Activated CD8-positive, alpha-beta memory T cell treated with anti-CD3 and anti-CD28 coated beads for 36 hours (primary cell): Measurements from ENCODE around the gene TEX26. TPM values are rescaled to one million over a fixed set of nuclear protein-coding genes. Genes with fewer than 3 reads are reported as not detected.
"Not testable (repeated sequence)": the region's sequence is repeated elsewhere in the genome, so short reads cannot be mapped to it uniquely, and the experiment has no call there.

ENCODE experiments used
- CTCF ChIA-PET: fragments of 350-600 bp; sonication (Branson Sonifier 250); formaldehyde crosslinking; loops from one replicate; lab custom pipeline; 2021; ENCODE audit warnings: antibody characterized with exemption; lab: Charles Lee
- POLR2A ChIA-PET: fragments of 350-600 bp; sonication (Branson Sonifier 250); formaldehyde crosslinking; loops from one replicate; lab custom pipeline; 2021; ENCODE audit warnings: antibody characterized with exemption; lab: Charles Lee
- total RNA-seq, 2 experiments: library from RNA; stranded (reverse); gene quantifications; one replicate each; pipeline ENCODE4 v1.2.3, GENCODE V29; 2021

Gene TEX26
- total RNA-seq, 2 experiments from 2014 or later: not detected

DNA sequence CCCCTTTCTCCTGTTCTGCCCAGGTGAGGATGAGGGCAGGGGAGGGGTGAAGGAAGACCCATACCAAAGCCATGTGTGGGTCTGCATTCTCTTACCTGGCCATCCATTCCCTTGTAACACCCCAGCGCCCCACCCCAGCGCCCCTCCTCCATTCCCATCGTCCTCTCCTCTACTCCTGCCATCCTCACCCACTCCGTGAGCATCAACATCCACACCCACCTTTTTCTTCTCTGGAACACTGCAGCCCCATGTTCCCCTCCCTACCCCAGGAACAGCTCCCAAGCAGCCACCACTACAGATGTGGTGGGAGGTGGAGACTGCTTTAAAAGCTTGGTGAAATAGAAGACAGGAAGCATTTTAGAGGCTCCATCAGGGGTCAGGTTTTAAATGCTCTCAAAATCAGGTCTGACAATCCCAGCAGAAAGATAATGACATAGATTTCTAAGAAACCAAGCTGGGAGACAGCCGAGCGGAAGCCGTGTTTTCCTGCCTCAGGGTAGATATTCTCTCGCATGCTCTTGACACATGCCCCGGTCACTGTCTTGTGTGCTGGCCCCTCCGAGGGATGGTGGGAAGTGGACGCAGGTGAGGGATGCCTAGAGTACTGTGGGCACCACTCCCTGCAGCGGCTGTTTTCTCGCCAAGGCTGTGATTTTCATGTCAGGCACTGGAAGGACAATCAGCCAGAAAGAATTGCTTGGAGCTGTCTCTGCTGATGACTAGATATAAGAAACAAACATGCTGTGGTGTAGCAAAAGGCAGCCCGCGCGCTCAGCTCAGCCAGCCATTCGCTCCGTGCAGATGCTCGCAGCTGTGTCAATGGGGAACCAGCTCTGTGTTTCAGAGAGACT is 16.5 kb upstream of the TEX26 start:
- ChIA-PET CTCF (no interaction called here), POLR2A (interaction anchor here (1.1 kb wide), 1 partner anchor 17 kb away, joined by 3 read pairs; no protein-coding TSS in a partner anchor)

DNA sequence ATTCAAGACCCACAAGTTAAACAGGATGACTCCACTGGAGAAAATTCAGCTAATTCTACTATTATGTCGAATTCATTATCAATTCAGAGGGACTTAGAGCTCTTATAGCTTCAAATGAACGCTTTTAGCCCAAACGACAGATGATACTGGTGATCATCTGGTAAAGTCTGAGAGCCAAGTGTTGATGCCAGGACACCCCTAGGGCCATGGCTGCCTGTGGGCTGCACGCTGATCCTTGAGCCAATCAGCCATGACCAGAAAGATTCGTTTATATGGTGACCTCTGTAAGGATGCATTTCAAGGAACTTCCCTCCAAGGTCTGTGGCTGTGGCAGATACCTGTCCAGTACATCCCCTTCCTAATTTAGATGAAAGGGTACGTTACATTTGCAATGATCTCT is 15.5 kb upstream of the TEX26 start:
- ChIA-PET POLR2A (no interaction called here), CTCF (no interaction called here)

DNA sequence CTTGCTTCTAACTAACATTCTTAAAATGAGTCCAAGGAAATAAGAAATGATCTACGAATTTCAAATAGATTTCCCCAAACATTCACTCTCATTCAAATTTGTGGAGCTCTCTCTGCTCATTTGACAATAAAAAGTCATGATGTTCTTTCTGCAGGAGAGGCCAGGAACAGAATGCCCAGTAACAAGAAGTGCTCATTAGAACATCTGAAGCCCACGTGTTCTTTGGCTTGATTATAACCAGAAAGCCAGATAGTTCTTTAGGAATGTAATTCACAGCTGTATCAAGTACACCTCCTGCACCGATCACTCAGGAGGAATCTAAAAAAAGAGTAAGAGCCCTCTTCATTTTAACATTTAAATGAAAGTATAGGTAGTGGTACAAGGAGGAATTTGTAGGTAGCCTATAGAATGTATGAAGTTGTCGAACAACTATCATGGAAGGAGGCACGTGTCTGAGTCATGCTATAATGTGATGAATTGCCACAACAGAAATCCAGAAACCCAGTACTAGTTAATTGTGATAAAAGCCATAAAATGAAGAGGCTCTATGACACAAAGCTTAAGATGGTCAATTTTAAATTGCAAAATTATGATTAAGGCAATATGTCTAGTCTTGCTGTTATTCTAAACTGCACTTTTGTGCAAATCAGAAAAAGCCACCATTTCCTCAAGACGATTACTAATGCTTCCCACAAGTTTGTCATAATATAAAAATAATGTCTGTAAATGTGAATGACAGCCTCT is 13.6 kb upstream of the TEX26 start:
- POLR2A ChIA-PET: no interaction called here
- CTCF ChIA-PET: no interaction called here

DNA sequence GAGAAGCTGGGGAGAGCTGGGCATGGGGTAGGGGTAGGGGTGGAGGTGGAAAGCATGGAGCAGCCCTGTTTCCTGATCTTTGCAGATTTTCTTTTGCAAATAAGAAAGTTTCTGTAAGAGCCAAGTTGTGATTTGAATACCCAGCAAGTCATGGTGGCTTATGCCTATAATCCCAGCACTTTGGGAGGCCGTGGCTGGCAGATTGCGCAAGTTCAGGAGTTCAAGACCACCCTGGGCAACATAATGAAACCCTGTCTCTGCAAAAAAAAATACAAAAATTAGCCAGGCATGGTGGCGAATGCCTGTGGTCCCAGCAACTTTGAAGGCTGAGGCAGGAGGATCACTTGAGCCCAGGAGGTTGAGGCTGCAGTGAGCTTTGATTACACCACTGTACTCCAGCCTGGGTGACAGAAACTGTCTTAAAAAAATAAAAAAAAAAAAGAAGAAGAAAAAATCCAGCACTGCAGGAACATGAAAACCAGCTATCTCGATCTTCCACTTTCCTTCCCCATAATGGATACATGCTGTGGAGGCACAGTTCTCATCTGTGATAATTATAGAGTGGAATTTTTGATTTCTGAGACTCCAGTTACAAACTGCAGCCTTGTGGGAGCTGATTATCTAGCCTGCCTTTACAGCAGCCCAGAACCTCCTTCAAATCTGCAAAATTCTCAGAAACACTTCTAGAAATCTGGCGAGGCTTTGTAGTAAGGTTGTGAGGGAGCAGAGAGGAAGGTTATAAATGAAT is 12.1 kb upstream of the TEX26 start:
- POLR2A ChIA-PET: interaction anchor here (0.6 kb wide), 1 partner anchor 317 kb away, joined by 10 read pairs; no protein-coding TSS in a partner anchor

DNA sequence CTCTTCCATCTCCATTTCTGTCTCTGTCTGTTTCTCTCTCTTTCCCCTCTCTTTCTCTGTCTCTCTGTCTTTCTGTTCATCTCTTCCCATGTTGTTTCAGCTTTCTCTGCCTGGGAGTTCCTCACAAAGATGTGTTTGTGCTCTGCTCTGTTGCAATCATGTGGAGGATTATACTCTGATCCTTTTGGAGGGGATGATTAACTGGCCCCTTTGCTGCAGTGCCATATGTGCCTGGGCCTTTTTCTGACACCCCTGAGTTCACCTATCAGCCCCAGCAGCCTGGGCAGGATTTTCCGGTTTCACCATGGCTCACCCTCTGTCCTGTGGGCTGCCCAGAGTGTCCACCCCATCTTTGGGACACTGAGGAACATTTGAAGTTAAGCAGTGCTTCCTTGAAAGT is 9.0 kb upstream of the TEX26 start:
- CTCF ChIA-PET: no interaction called here
- POLR2A ChIA-PET: no interaction called here

More for the DNA sequence above, 12.1 kb upstream of the TEX26 start:
- CTCF ChIA-PET: interaction anchor here (0.6 kb wide), 1 partner anchor 58 kb away, joined by 7 read pairs; no protein-coding TSS in a partner anchor

DNA sequence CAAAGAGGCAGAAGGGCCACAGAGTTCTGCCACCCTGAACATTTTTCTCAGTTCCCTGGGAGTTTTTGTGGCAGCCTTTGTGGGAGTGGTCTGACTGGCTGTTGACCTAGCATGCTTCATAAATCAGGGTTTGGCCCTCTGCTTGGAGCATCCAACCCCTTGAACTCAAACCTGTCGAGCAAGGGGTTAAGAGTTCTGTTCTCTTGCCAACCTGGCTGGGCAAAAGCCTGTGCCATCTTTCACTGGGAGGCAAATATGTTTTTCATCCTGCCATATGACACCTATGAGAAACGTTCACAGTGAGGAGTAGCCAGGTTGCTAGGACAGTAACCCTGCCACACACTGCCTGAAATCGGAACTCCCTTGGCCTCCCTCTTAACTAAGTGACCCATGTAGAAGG is 7.7 kb upstream of the TEX26 start:
- POLR2A ChIA-PET: no interaction called here
- CTCF ChIA-PET: no interaction called here

DNA sequence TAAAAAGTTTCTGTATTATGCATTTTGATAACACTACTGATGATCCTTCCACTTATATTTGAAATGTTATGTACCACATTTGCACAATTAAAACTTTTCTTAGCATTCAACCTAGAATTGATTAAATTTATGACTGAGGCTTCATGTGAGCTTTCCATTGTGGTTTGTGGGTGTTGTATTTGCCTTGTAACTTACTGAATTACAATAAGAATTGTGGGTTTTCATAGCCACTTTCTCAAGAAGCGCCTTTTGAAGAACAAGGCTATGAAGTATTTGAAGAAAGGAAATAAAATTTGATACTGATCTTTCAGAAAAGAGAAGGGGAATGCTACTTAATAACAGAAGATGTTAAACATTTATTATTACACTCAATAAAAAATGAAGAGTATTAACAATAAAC is 7.0 kb upstream of the TEX26 start:
- CTCF ChIA-PET: no interaction called here
- POLR2A ChIA-PET: no interaction called here

DNA sequence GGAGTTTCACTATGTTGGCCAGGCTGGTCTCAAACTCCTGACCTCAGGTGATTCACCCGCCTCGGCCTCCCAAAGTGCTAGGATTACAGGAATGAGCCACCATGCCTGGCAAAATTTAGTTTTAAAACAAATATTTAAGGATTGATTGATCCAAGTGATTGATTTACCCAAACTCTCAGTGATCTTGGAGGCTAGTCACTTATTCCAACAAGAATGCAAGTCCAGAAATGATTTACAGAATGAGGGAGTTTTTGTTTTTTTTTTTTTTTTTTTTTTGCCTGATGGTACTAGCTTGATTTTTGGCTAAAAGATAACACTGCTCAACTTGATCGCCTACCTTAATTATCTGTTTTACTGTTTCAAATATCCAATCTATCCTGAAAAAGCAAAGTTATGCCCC is 5.7 kb upstream of the TEX26 start:
- POLR2A ChIA-PET: no interaction called here
- CTCF ChIA-PET: no interaction called here

DNA sequence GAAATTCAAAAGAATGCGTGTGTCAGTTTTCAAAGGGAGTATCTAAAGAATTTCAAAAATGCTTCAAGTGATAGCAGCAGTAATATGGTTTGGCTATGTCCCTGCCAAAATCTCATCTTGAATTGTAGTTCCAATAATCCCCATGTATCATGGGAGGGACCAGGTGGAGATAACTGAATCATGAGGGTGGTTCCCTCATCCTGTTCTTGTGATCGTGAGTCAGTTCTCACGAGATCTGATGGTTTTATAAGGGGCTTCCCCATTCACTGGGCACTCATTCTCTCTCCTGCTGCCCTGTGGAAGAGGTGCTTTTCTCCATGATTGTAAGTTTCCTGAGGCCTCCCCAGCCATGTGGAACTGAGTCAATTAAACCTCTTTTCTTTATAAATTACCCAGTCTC is 5.3 kb upstream of the TEX26 start:
- CTCF ChIA-PET, POLR2A ChIA-PET: not testable (repeated sequence)

DNA sequence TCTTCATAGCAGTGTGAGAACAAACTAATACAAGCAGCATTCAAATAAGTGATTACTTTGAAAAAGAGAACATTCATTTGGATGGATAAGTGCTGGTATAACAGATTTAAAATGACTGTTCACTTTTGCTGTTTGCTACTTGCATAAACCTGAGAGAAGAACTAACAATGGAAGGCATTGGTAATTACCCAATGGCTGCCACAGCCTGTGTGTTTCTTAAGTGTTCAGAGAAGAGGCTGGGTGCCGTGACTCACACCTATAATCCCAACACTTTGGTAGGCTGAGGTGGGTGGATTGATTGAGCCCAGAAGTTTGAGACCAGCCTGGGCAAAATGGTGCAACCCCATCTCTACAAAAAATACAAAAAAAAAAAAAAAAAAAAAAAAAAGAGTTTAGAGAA is 4.9 kb upstream of the TEX26 start:
- POLR2A ChIA-PET: no interaction called here
- CTCF ChIA-PET: no interaction called here

DNA sequence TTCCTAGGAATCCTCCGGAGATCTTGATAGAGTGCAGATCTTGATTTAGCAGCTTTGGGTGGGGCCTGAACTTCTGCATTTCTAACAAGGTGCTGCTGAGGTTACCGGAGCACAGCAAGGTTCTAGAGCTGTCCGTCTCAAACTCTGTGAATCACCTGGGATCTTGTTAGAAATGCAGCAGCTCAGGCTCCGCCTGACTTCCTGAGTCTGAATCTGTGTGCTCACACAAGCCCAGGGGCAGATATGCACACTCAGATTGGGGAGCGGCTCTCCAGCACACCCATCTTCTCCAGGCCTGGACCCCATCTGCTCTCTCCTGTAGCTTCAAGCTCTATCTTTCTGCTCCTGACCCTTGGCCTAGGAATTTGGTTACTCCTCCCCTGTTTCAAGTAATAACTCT is 3.5 kb upstream of the TEX26 start:
- ChIA-PET CTCF (no interaction called here), POLR2A (no interaction called here)

DNA sequence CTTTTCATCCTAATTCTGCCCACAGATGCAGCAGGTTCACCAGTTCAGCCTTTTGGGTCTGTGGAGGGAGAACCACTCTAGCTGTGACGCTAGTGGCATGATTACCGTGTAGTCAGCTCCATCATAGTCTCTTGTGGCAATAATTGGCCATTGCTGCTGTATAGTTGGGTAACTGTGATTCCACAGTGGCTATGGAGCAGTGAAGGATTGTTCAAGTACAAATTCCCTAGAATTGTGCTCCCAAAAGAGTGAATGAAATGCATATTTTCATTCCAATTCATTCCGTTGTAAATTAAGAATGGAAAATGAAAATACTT is 856 bp downstream of the TEX26 start:
- ChIA-PET POLR2A (no interaction called here), CTCF (no interaction called here)

DNA sequence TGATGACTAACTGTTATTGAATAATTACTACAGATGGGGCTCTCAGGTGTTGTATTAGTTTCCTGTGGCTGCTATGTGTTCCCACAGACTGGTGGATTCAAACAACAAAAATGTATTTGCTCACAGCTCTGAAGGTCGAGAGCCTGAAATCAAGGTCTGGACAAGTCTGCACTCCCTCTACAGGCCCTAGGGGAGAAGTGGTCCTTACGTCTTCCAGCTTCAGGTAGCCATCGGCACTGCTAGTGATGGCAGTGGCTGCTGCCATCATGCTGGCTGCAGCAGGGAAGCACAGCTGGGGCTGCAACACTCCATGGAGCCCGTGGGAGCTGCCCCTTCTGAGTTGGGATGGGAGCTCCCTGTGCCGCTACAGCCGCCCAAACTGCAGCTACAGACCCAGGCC is 1.9 kb downstream of the TEX26 start:
- CTCF ChIA-PET: no interaction called here

DNA sequence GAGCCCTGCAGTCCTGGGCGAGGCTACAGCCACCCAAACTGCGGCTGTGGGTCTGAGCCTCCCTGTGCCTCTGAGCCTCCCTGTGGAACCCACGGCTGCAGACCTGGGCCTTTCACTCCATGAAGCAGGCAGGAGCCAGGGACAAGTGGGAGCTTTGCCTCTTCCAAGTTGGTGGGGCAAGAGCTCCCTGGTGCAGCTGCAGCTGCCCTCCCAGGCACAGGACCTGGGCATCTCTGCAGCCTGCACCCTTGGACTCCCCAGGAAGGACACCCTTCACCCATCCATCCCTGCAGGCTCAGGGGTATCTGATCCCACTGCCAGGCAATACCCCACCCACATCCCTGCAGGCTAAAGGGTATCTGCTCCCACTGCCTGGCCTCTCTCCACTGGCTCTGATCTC is 2.3 kb downstream of the TEX26 start:
- ChIA-PET POLR2A (no interaction called here), CTCF (no interaction called here)

More for the DNA sequence above, 1.9 kb downstream of the TEX26 start:
- POLR2A ChIA-PET: no interaction called here

DNA sequence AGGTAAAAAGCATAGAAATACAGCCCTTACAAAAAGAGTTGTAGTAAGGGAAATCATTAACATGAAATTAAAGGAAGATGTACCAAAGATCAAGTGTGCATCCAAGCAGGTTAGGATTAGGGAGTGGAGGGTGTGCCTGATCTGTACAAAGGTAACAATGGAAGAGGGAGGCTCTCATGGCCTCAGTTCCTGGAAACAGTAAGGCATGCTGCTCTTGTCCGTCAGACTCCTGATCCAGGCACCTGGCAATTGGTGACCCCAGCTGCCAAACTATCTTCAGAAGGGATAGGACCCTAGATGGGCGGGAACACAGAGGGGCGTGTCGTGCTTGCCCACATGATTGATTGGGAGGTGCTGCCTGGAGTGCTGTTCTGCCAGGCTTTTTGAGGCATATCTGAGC is 4.5 kb downstream of the TEX26 start:
- ChIA-PET POLR2A (no interaction called here), CTCF (no interaction called here)

DNA sequence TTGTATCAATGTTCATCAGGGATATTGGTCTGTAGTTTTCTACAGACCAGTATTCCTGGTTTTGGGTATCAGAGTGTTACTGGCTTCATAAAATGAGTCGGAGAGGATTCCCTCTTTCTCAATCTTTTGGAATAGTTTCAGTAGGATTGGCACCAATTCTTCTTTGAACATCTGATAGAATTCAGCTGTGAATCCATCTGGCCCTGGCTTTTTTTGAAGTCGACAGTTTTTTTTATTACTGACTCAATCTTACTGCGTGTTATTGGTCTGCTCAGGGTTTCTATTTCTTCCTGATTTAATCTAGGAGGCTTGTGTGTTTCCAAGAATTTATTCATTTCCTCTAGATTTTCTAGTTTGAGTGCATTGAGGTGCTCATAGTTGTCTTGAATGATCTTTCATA is 11.4 kb downstream of the TEX26 start:
- CTCF ChIA-PET: no interaction called here

DNA sequence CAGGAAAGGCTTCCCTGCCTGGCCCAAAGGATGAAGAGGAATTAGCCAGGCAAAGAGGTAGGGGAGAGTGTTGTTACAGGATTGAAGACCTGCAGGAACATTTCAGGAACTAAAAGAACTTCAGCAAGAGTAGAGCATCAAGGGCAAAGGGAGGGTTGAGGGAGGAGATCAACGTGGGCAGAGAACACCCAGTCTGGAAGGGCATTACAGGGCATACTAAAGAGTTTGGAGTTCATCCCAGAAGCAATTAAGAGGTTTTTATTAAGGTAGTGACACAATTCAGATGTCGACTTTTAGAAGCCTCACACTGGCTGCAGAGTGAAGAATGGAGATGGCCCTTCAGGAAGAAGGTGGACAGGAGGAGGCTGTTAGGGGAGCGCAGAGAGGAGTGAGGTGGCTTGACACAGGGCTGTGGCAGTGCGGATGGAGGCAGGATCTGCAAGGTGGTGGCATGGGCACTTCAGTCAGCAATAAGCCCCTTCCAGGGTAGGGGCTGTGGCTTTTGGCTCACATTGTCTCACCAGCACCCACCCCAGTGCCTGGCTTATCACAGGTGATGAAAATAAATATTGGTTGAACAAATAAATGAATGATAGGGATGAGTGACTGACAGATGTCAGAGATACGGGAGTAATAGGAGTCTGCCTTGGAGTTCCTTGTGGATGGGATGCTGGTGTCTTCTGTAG is 24.9 kb downstream of the TEX26 start:
- POLR2A ChIA-PET: no interaction called here
- CTCF ChIA-PET: no interaction called here

More for the DNA sequence above, 11.4 kb downstream of the TEX26 start:
- POLR2A ChIA-PET: no interaction called here

DNA sequence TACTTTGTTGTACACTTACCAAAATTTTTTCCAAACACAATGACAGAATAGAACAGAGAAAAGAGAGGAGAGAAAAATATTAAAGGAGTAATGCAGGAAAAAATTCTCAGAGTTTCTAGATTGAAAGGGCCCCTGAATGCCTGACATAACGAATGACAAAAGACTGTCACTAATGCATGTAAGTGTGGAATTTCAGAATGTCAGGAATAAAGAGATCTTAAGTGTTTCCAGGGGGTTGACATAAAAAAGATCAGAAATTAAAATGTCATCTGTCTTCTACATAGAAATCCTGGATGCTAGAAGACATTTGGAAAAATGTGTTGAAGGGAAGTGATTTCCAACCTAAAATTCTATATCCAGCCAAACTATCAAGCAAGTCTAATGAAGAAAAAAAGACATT is 27.2 kb downstream of the TEX26 start:
- POLR2A ChIA-PET: no interaction called here
- CTCF ChIA-PET: no interaction called here

DNA sequence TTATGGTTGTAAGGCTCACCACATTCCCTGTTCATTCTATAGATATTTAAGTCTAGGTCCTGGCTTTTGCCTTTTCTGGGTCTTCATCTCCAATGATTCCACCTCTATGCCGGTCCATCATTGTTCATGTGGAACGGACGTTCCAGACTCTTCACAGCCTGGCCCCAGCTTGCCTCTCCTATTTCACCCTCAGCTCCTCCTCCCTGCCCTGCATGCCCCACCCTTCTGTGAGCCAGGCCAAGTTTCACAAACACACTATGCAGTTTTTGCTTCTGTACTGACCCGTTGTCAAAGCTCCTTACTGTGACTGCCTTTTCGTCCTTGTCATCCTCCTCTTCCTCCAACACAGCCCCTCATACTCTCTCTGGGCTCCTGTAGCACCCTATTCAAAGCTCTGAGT is 31.3 kb downstream of the TEX26 start:
- ChIA-PET POLR2A (no interaction called here), CTCF (no interaction called here)

DNA sequence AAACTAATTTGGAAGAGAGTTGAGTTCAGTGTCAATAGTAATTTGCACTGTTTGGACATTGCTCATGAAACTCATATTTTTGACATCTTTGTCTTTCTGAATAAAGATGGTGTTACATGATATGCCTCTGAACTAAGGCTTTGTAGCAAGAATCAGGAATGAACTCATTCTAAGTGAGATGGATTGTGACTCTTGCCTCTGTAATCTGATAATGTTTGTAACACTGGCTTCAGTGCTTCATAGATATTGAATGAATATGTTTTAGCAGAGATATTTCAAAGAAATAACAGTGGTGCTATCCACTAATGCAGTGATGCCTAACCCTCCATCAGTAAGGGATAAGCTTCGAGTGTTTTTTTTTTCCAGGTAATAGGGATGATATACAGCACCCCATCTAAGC is 32.9 kb downstream of the TEX26 start:
- POLR2A ChIA-PET: no interaction called here
- CTCF ChIA-PET: no interaction called here
